GM12878 (cell line): ENCODE data around the gene BRD9. TPM values are rescaled to one million over a fixed set of nuclear protein-coding genes. Genes with fewer than 3 reads are reported as not detected.
"Not testable (repeated sequence)": the region's sequence is repeated elsewhere in the genome, so short reads cannot be mapped to it uniquely, and the experiment has no call there.

Experiments
- ATAC-seq: fragments of 200-7000 bp; cut with Tn5 transposase; 3 replicates; pipeline ENCODE4 v1.9.1; 2020; ENCODE audit warnings: mild to moderate bottlenecking, moderate library complexity
- BruUV-seq: library from RNA; stranded (reverse); fragments of 400-500 nt; replicated peaks from 2 replicates; lab custom pipeline; 2021; lab: Mats Ljungman, UMichigan
- CTCF ChIA-PET: fragments of 300-600 bp; sonication (Branson Sonifier 250); formaldehyde crosslinking; extraction: SDS; loops from one replicate; lab custom pipeline; 2021; ENCODE audit warnings: inconsistent platforms; lab: Yijun Ruan, JAX
- POLR2A ChIA-PET: fragments of 350-600 bp; formaldehyde crosslinking; extraction: SDS; loops from one replicate; lab custom pipeline; 2021; ENCODE audit warnings: inconsistent platforms; lab: Charles Lee
- RAD21 ChIA-PET: fragments of 300-600 bp; sonication (Branson Sonifier 250); formaldehyde crosslinking; loops from one replicate; lab custom pipeline; 2023; ENCODE audit warnings: antibody characterized with exemption; ENCODE audit not compliant: unreplicated experiment; lab: Charles Lee
- SMC1A ChIA-PET: fragments of 300-600 bp; sonication (Branson Sonifier 250); formaldehyde crosslinking; loops from one replicate; lab custom pipeline; 2023; ENCODE audit not compliant: unreplicated experiment, uncharacterized antibody; lab: Charles Lee
- DNase-seq: peaks from one replicate; pipeline ENCODE4 v3.0.0-alpha.2; 2011; ENCODE audit warnings: low read depth, low spot score
- FAIRE-seq: peaks from 3 replicates; lab custom pipeline; 2011; peaks lifted over from hg19 to GRCh38; lab: Jason Lieb, UNC
- H2AFZ ChIP-seq: 2 replicates; pipeline ENCODE4 v1.6.0; 2011; ENCODE audit warnings: low read depth, low read length, control low read depth; ENCODE audit not compliant: control insufficient read depth
- H3K27ac ChIP-seq: 2 replicates; pipeline ENCODE4 v1.5.1; 2011; ENCODE audit warnings: control low read depth; ENCODE audit not compliant: control insufficient read depth, insufficient read depth
- H3K27me3 ChIP-seq, 2 experiments: replicated peaks in 1 of 2; 2 replicates each; pipeline versions ENCODE4 v1.6.0 to v1.6.1; 2011; ENCODE audit warnings: low read length in 1 of 2; ENCODE audit not compliant: control insufficient read depth in 2 of 2, insufficient read depth in 2 of 2
- H3K36me3 ChIP-seq, 2 experiments: 2 replicates each; pipeline ENCODE4 v1.5.1; 2011; ENCODE audit warnings: low read length in 1 of 2; ENCODE audit not compliant: control insufficient read depth in 2 of 2, insufficient read depth in 2 of 2
- H3K4me1 ChIP-seq: 2 replicates; pipeline ENCODE4 v1.6.1; 2011; ENCODE audit warnings: mild to moderate bottlenecking, low read length, moderate library complexity, mixed read lengths; ENCODE audit not compliant: control insufficient read depth, insufficient read depth
- H3K4me2 ChIP-seq: 2 replicates; pipeline ENCODE4 v1.6.0; 2011; ENCODE audit warnings: control low read depth; ENCODE audit not compliant: control insufficient read depth, insufficient read depth
- H3K4me3 ChIP-seq: fragments of 200-600 bp; sonication (generic); 2 replicates; pipeline ENCODE4 v1.5.1; 2016
- H3K79me2 ChIP-seq: 2 replicates; pipeline ENCODE4 v1.6.0; 2011; ENCODE audit warnings: low read length; ENCODE audit not compliant: control insufficient read depth, insufficient read depth
- H3K9ac ChIP-seq: 2 replicates; pipeline ENCODE4 v1.8.0; 2011; ENCODE audit warnings: low read length, control low read depth, mixed read lengths; ENCODE audit not compliant: control insufficient read depth, insufficient read depth
- H3K9me3 ChIP-seq: replicated peaks from 3 replicates; pipeline ENCODE4 v1.5.1; 2011; ENCODE audit warnings: mild to moderate bottlenecking, low read length; ENCODE audit not compliant: control insufficient read depth, insufficient read depth
- H4K20me1 ChIP-seq: 2 replicates; pipeline ENCODE4 v1.6.0; 2011; ENCODE audit not compliant: control insufficient read depth, insufficient read depth
- PML ChIP-seq: IDR thresholded peaks from 2 replicates; pipeline ENCODE4 v1.6.1; 2012; ENCODE audit warnings: low read length, inconsistent platforms
- RCOR1 ChIP-seq: conservative IDR thresholded peaks from 2 replicates; pipeline ENCODE4 v1.6.1; 2012; ENCODE audit warnings: low read depth, low read length, improper control_type of control experiment
- WGBS: methylation state at CpG from one replicate; pipeline ENCODE4 v1.1.6; 2016; ENCODE audit warnings: low lambda C conversion rate; ENCODE audit not compliant: insufficient replicate concordance, insufficient coverage; ENCODE audit errors: missing lambda C conversion rate; 5-methylcytosine and 5-hydroxymethylcytosine counted together
- in situ Hi-C: fragments of 300-500 bp; cut with MboI; formaldehyde crosslinking; loops from 9 replicates; pipeline ENCODE4 v1.14.3; 2018; ENCODE audit warnings: mixed read lengths
- intact Hi-C: fragments of 100-400 bp; cut with micrococcal nuclease; formaldehyde crosslinking; loops from one replicate; pipeline ENCODE4 v1.14.2; 2022; ENCODE audit not compliant: unreplicated experiment
- polyA plus RNA-seq, 11 experiments: library from polyadenylated mRNA; depleted of rRNA in 4 of 11; unstranded in 6 of 11; stranded (reverse) in 5 of 11; fragments of >200 nt; fragmentation: Nextera tagmentation in 4 of 11; fragmentation: Illumina TruSeq in 1 of 11; extraction: Ambion mirVana in 4 of 11; extraction: Trizol in 1 of 11; gene quantifications; 1 replicate in 1 of 11; 2 replicates in 10 of 11; pipeline versions ENCODE4 v1.2.1 to v1.2.3, GENCODE V29; 2011 to 2016; ENCODE audit warnings: inconsistent platforms in 2 of 11, missing spikeins in 2 of 11, low read depth in 1 of 11
- total RNA-seq, 4 experiments: library from RNA; depleted of rRNA in 3 of 4; stranded (reverse); fragments of >200 nt in 3 of 4; fragmentation: Illumina TruSeq in 1 of 4; extraction: Trizol in 1 of 4; gene quantifications; 2 replicates each; pipeline versions ENCODE4 v1.2.1 to v1.2.3, GENCODE V29; 2013 to 2021

BRD9 gene
- total and polyA plus RNA-seq, 10 of the 15 experiments (the other 5 are each of a cell fraction or from before 2014, with no cell fraction given): 2.0 to 48.6 (median 32.4) TPM

DNA sequence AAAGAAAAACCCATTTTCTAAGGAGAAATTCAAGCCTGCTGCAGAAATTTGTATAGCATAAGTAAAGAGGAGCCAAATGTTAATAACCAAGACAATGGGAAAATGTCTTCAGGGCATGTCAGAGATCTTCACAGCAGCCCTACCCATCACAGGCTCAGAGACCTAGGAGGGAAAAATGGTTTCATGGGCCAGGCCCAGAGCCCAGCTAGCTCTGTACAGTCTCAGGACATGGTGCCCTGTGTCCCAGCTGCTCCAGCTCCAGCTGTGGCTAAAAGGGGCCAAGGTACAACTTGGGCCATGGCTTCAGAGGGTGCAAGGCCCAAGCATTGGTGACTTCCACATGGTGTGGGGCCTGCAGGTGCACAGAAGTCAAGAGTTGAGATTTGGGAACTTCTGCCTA, 36.6 kb upstream of the BRD9 start:
- RAD21 ChIA-PET, H3K36me3 ChIP-seq, H3K9me3 ChIP-seq, H3K9ac ChIP-seq, H4K20me1 ChIP-seq, SMC1A ChIA-PET, DNase-seq, POLR2A ChIA-PET, BruUV-seq, intact Hi-C loops, H3K4me2 ChIP-seq, H3K4me3 ChIP-seq, H3K79me2 ChIP-seq, H3K27ac ChIP-seq, FAIRE-seq, H3K27me3 ChIP-seq, H2AFZ ChIP-seq, ATAC-seq, in situ Hi-C loops, CTCF ChIA-PET, H3K4me1 ChIP-seq: not testable (repeated sequence)

DNA sequence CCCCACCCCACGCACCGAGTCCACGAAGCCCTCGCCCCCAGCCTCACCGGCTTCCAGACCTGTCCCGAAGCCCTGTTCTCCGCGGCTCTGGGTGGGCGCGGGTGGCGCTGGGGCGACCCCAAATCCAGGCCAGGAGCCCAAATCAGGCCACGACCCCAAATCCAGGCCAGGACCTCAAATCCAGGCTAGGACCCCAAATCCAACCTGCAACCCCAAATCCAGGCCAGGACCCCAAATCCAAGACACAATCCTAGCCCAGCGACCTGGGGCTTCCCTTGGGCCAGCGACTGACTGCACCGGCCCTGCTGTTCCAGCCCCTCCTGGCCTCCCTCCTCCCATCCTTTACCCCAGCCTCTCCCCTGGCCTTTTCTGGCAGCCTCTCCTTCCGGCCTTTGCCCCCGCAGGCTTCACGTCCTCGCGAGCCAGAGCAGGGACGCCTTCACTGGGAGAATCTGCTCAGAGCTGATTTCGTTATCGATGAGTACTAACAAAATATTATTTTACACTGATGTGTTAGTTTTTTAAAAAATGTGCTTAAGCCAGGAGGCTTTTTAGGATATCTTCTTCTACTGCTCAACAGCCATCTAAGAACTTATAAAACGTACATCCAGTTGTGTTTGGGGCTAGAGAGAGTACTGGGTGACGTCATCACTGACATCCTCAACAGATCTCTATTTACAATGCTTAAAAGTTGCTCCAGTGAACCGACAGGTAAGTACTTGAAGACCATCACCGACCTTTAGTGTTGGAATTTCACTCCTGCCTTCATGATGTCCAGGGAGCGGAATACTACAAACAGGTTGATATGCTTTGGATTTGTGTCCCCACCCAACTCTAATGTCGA, 34.8 kb upstream of the BRD9 start:
- 88% methylated on average over 28 of the region's 30 CpGs for WGBS
- H3K36me3 ChIP-seq: no peaks in the 10 kb centered on the region
- FAIRE-seq (no peak), ATAC-seq (no peak), DNase-seq (no peak)
- TF ChIP-seq RCOR1: no peak
- TF ChIP-seq PML: no peak
- no peaks in the 10 kb centered on the region for H3K27me3 ChIP-seq
- intact Hi-C loops (no loop called here), in situ Hi-C loops (no loop called here)
- ChIA-PET POLR2A (no interaction called here), SMC1A (no interaction called here), RAD21 (no interaction called here), CTCF (no interaction called here)
- no peak overlapping the region for H2AFZ ChIP-seq
- H3K4me3 ChIP-seq: no peak overlapping the region
- peak overlapping the region; percentile 7; the same call in 1 of the 2 replicates for H3K4me2 ChIP-seq
- no peak overlapping the region for H3K27ac ChIP-seq
- no peaks in the 10 kb centered on the region for H3K9me3 ChIP-seq
- H3K79me2 ChIP-seq: no peaks in the 10 kb centered on the region
- H3K9ac ChIP-seq: no peak overlapping the region
- H4K20me1 ChIP-seq: no peaks in the 10 kb centered on the region
- H3K4me1 ChIP-seq: no peaks in the 10 kb centered on the region
- BruUV-seq: no TSS peak
